GM19238 (cell line): Measurements from ENCODE around the gene URB1.

Source experiments
- DNase-seq: peaks from one replicate; pipeline ENCODE4 v3.0.0; 2011; ENCODE audit warnings: low spot score; ENCODE audit not compliant: insufficient read length

Gene URB1

DNA sequence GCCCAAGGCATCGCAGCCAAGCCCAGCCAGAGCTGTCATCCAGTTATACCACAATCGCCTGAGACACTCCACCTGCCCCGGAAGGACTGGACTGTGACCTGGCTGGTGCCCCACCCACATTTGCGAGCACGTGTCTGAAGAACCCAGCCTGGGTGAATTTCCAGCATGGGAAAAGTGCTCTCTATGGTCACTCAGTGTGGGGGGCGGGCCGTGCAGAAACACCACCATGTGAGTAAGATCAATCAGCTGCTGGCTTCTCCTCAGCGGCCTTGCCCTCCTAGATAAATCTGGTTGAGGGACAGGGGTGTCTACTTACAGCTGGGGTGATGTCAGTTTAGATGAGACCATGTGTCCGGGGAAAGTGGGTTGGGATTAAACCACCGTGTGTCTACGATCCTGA is 44.8 kb downstream of the URB1 start:
- no peak for DNase-seq

DNA sequence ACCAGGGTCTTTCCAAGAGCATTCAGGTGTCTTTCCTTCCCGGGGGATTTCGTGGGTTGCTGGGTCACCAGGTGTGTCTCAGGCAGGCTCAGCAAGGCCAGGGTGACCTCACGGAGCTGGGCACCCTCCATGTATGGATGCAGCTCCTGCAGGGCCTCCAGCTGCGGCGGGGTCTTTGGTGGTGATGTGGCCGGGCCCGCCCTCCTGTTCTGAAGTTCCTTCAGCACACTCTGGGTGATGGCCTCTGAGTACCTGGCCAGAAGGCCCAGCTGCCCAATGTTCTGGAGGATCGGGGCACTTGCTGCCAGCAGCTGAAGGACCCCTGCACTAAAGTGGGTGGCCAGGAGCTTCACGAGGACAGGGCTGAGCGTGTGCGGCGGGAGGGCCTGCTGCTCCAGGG is 45.5 kb downstream of the URB1 start:
- DNase-seq = no peak

DNA sequence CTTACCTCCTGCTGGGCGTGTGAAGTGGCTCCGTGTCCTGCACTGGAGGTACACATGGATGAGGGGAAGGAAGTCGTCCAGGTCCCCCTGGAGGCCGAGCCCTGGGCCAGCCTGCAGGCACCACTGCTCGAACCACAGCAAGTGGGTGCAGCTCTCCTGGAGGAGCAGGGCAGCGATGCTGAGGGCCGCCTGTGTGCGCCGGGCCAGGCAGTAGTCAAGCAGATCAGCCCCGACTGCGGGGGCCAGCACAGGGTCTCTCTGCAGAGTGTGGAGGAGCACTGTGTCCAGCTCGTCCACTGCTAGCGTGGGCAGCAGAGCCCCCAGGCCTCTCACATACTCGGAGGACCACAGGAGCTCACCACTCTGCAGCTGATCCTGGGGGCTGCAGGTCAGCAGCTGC is 45.9 kb downstream of the URB1 start:
- no peak for DNase-seq

DNA sequence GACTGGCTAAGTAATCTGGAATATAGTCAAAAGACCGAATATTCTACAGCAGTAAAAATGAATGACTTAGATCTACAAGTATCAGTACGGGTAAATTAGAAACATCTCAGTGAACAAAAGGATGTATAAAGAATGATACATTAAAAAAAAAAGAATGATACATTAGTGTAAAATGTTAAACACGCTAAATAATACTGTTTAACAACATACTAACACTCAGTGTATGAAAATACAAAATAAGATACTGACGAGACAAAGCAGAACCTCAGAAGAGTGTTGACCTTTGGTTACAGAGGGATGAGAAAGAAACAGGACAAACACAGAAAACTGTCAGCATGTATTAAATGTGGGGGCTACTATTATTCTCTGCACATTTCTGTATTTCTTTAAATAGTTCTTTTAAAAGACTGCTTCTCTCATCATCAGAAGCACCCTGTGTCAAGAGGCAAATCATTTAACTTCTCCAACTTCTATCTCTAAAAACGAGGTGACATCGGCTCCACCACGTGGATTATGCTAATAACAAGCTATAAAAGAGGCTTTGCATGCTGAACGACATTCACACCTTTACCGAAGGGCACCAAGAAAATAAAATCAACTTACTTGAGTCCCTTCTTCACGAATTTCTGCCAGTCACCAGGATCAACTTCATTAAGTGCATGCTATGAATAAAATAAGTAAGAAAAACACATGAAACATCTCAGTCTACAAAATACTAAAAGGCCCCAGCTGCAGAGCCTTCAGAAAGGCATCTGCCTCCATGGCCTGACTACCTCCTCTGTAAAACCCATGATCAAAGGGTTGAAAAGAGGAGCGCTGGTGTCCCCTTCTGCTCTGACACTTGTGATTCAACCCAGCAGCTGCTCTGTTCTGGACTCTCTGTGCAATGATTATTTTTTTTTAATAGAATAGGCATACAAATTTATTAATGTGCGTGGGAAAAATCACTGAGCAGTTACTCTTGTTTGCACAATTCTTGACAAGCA is 51.7 kb downstream of the URB1 start:
- DNase-seq = no peak

DNA sequence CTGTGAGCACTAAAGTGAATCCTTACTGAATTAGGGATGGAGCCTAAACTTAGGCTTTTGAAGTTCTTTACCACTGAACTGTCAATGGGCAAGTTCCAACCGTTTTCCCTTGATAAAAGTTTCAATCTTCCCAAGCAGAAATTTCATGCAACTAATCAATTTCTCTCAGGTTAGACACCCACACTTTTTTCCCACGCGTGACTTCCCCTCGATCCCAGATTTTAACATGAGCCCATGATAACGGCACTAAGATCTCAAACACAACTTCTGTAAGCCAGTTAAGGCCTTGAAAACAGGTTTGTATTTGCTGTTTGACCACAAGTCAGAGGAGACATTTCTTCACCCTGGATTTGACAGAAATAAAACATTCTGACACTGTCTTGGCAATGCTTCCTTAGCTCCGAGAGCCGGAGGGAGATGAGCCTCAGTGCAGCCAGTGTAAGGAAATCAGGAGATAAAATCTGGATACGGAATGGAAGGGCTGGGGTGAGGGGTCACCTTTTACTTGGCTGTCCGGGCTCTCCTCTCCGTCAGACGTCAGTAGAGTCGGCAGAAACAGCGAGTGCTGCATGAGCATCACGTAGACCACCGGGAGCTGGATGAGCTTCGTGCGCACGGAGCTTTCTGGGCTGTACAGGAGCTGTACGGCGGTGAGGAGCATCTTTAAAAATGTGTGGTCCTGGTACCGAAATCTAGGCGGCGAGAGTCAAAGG is 54.4 kb downstream of the URB1 start:
- DNase-seq = no peak

DNA sequence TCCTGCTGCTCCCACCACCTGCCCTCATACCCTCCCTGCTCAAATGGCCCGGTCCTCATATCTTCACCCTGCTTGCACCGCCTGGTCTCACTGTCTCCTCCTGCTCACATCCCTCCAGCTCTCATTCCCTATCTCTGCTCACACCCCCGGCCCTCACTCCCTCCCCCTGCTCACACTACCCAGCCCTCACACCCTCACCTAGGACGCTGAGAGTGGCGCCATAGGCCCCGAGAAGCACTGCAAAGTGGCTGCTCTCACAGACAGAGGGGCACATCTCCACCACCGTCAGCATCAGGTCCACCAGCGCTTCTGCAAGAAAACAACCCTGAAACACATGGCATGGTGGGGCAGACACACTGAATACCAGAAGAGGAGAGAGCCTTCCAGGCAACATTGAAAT is 55.6 kb downstream of the URB1 start:
- no peak for DNase-seq

DNA sequence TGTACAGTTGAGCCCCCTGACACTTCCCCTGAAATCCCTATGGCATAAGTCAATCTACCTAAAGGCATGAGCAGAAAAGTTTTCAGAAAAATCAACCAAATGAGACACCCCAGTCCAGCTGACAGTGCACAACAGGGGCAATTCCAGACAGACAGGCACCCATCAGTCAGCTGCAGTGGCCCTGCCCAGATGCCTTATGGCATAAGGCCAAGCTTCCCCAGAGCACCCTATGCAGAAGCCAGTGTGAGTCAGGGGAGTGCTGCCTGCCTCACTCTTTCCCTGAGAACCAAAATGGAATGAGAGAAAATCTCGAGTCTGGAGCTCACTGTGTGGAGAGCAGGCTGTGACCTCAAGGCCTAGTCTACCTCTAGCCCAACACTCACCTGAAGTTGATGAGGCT is 56.1 kb downstream of the URB1 start:
- no peak for DNase-seq

DNA sequence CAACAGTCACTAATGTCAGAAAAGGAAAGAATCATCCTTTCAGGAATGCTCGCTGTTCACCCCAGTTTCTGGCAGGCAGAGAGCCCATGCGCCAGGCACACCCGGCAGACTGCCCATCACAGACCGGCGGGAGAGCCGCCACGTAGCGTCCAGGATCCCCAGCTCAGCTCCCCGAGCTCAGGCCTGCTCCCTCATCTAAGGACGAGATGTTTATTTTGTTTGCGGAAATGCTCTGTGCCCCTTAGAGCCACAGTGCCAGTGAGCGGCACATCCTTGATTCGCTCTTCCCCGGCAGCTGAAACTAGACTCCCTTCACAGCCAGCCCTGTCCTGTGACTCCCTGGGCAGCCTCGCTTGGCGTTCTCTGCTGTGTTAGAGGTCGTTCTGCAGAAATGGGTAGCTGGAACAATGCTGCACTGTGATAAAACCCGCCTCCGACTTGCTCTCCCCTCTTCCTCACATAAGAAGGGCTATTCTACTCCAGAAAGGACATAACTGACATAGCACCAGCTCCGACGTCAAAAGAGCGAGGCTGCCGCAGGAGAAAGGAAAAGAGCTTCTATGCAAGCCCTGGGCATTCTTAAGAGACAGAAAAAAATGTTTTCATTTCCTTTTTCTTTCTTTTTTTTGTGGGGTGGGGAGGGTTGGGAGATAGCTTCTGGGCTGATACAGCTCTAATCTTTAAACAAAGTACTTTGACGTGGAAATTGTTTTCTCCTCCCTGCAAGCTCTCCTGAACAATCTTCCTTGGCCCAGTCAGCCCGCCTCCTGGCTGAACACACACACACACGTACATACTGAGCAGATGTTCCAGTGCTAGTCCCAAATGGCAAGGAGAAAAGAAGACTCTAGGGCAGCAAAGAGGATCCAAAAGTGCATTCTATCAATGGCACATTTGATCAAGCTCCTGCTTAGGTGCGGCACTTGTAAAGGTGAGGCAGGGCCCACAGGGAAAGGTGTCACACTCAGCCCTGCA is 56.9 kb downstream of the URB1 start:
- DNase-seq = no peak

DNA sequence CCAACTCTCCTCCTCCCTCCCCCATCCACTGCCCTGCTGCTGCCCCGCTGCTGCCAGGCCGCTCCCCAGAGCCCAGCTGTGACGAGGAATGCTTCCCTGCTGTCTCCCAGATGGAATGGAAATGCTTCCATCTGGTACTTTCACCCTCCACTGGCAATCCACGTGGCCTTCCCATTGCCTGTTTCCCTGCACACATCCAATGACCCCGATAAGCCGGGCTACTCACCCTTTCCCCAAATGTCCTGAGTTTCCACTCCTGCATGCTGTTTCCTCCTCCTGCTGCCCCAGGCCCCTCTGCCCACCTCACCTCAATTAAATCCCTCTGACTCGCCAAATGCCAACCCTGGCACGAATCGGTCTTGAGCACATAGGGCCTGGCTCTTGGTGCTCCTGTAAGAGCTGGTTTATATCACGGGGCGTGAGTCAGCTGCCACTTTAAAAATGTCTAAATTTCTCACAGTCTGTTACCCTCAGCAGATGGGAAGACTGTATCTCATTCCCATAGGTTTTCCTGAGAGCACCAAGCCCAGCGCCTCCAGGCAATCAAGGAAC is 57.8 kb downstream of the URB1 start:
- no peak for DNase-seq

DNA sequence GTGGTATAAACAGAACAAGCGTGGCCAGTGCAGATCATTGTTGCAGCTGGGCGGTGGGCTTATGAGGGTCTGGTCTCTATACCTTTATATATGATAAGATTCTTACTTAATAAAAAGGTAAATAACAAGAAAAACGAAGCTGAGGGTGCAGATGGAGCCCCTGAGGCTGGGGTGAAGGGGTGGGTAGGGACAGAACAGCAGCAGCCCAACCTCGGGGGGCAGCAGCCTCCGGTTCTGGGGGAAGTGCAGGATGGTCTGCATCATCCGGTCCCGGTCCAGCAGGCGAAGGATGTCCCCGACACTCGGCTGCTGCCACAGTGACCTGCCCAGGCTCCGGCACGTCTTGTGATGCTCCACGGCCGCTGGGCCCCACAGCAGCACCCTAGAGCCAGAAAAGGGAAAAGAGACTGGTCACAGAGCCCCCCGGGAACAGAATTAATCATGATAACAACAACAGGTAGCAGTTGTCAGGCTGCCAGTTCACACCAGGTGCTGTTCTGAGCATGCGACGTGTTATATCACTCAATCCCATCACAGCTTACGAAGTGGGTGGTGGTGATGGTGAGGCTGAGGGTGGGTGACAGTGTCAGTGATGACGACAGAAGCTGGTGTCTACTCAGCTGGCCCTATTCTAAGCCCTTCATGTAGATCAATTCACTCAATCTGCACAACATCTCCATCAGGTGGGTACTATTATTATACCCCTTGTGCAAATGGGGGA is 58.7 kb downstream of the URB1 start:
- DNase-seq = no peak

DNA sequence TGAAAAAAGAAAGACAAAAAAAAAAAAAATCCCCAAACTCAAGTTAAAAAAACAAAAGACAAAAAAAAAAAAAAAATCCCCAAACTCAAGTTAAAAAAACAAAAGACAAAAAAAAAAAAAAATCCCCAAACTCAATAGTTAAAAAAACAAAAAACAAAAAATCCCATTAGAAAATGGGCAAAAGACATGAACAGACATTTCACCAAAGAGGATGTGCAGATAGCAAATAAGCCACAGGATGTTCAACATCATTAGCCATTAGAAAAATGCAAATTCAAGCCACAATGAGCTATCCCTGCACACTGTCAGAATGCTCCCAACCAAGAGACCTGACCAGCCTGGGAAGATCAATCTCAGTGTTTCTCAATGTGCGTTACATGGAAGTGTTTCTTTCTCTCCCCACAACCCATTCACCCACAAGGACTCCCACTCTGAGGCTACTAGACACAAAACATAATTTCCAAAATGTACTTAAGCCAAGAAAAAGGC is 60.3 kb downstream of the URB1 start:
- DNase-seq = no peak

DNA sequence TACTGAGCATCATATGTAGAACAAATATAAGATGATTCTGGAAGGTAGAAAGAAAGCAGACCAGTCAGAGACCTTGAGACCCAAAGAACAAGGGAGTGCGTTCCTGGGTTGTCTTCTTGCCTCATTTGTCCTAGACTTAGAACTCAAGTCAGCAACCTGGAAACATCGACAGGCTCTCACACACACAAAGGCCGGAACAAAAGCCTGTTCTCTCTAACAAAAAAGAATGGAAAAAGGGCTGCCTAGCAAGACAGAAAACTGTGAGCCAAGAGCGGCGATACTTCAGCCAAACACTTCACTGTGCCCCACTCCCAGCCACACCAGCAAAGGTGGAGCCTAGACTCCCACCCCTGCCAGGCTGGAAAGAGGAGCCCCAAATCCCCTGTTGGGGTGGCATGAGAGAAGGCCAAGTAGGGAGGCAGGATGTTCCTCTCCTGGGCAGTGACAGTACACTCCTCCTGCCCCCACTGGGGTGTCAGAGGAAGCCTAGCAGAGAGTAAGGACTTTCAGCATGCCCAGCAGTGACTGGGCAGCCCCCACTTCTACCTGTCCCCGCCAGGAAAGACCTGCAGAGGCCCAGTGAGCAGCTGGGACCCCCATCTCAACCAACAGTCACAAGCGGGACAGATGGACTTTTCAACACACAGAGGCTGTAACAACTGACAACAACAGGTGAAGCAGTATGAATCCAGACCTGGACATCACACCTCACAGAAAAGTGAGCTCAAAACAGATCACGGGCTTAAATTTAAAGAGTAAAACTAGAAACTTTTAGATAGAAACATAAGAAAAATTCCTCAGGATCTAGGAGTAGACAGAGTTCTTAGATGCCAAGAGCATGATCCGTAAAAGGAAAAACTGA is 61.1 kb downstream of the URB1 start:
- no peak for DNase-seq

DNA sequence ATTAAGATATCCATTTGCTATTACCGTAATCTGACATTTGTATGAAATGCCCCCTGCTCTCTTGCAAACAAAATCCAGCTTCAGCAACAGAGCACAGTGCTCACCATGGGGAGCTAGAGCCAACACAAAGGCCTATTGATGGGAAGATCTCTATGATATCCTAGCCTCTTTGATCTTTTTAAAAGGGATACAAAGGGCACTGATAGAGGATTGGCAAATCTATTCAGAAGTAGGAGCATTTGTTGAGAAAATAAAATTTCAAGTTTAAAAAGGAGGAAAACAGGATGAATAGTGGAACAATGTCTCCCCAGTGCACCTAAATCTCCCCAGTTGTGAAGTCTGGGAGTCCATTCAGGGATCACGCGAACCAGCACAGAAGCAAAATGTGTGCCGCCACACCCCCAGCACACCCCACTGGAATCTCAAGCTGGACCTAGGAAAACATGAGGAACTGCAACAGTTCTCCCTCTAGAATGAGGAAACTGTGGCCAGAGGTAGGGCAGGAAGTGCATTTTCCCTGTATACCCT is 62.0 kb downstream of the URB1 start:
- no peak for DNase-seq

DNA sequence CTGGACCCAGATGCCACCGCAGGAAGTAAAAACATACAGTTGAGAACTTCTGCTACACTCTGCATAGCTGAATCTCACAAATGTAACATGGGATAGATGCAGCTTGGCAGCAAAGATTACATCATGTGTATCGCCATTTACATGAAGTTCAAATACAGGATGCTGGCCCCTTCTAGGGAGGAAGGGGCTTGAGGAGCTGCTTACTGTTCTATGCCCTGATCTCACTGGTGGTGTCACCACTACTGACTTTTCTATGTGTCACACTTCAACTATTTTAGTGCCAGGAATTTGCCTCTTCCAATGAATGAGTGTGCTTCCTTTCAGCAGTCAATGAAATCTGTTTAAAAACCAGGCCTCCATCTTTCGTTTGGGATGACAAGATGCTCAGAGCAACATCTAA is 63.0 kb downstream of the URB1 start:
- no peak for DNase-seq

DNA sequence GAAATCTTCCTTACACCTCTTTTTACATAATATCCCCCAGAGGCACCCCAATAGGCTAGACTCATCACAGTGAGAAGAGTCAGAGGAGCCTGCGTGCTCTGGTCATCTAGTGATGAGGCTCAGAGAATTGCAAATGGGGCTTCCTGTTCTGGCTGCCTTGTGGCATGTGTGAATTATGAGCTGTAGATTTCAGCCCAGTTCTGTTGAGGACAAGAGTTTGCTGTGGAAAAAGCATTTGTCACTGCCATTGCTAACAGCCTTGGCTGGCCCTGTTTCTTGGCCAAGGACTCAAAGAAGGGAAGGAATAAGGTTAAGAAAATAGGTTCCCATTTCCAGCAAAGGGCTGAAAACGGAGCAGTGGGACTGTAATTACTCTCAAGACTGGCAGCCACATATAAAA is 63.5 kb downstream of the URB1 start:
- DNase-seq = no peak

DNA sequence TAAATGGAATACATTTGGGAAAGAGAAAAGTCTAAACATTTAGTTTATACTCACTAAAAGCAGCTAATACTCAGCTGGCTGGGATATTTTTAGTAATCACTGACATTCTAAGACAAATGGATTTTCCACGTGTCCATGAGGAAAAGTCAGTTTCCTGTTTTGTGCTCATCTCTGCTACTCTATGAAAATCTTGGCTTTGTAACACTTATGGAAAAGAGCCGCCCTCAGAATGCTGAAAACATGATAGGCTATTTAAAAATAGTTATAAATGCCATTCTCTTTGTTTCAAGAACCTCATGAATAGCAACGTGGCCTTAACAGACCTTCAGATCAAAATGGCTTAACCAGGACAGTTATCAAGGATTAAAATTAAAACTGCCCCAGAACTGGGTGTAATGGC is 64.2 kb downstream of the URB1 start:
- DNase-seq = no peak

DNA sequence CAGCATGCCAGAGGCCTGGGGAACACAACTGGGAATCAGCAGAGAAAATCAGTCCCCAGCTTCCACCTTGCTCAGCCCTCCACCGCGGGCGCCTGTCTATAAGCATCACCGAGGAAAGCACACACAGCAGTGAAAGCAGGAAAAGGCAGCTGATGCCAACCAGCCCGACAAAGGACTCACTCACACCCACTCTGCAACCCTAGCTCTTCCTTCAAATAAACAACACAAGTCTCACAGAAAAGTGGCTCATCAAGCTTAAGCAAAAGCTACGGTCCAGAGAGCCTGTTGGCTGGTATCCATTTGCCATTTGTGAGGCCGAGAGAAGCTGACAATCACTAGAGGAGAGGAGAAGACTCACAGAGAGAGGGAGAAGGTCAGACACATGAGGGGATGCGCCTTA is 67.1 kb downstream of the URB1 start:
- DNase-seq = no peak

DNA sequence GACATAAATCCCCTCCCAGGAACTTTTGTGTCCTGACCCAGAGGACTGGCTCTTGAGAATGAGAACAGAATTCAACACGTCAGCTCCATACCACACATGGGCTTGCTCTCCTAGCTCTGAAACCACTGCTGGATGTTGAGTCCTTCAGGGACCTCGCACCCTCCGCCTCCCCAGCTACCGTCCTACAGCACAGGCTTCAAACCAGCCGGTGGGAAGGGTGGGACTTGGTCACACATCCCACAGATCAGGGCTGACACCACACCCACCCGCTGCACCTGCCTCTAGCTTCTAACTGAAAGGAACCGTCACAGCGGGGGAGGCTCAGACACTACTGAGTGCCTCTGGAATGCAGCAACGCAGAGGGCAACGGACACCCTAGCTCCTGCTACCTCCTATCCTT is 70.1 kb downstream of the URB1 start:
- no peak for DNase-seq

DNA sequence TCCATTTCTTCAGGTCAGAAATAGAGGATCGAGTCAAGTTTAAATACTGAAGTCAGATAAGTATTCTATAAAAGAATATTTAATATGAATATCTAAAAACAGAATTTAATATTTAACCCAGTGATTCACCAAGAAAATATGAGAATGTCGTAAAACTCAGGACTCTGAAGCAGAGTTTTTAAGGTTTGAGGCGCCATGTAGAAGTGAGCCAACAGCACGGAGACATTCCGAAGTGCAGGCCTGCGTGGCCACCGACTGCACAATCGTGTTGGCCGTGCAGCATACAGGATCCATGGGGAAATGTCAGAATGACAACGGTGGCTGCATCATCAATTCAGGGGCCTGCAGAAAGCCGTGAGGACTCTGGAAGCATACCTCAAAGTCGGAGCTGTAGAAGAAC is 70.7 kb downstream of the URB1 start:
- DNase-seq = no peak
